OCI-LY1 (cell line): Measurements from ENCODE around the gene OGT.

ENCODE experiments used
- EZH2 ChIP-seq: fragments of 200-600 bp; sonication (generic), shearing (Covaris generic); IDR thresholded peaks from 2 replicates; pipeline ENCODE4 v1.8.0; 2017; ENCODE audit warnings: borderline replicate concordance, mixed run types, mild to moderate bottlenecking, antibody characterized with exemption, low read length, moderate library complexity, mixed read lengths
- TF ChIP-seq, protein P1 (sequence below): fragments of 200-600 bp; sonication (generic), shearing (Covaris generic); IDR thresholded peaks from 2 replicates; pipeline ENCODE4 v1.5.1; 2017; ENCODE audit warnings: mild to moderate bottlenecking, antibody characterized with exemption, low read length, moderate library complexity, mixed read lengths

DNA sequence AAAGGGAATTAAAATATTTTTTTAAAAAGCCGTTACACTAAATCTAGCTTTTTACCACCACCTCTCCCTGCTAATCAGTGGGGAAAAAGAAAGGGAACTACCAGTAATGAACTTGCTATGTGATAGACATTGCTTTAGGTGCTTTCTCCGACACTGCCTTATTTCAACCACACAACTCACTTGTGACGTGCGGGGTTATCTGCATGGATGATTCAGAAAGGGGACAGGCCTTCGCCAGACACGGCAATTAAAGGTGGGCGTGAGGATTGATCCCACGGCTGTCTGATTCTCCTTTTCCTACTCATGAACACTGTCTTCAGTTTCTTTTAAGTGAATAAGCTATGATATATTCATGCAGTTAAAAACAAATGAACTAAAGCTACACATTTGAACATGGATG is 86.3 kb downstream of the OGT start:
- TF ChIP-seq, protein P1, sequence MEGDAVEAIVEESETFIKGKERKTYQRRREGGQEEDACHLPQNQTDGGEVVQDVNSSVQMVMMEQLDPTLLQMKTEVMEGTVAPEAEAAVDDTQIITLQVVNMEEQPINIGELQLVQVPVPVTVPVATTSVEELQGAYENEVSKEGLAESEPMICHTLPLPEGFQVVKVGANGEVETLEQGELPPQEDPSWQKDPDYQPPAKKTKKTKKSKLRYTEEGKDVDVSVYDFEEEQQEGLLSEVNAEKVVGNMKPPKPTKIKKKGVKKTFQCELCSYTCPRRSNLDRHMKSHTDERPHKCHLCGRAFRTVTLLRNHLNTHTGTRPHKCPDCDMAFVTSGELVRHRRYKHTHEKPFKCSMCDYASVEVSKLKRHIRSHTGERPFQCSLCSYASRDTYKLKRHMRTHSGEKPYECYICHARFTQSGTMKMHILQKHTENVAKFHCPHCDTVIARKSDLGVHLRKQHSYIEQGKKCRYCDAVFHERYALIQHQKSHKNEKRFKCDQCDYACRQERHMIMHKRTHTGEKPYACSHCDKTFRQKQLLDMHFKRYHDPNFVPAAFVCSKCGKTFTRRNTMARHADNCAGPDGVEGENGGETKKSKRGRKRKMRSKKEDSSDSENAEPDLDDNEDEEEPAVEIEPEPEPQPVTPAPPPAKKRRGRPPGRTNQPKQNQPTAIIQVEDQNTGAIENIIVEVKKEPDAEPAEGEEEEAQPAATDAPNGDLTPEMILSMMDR: no peak
- no peak for TF ChIP-seq EZH2
